Lung microvascular endothelial cell (primary cell): ENCODE measurements around the gene PNLDC1. TPM values are rescaled to one million over a fixed set of nuclear protein-coding genes. Genes with fewer than 3 reads are reported as not detected.

Source experiments
- DNase-seq, 2 donors: peaks; one replicate each; pipeline versions ENCODE4 v3.0.0 to v3.0.0-alpha.2; 2010; ENCODE audit warnings: low read depth in 2 of 2
- total RNA-seq: library from RNA; depleted of rRNA; stranded (reverse); fragments of >200 nt; gene quantifications from 2 replicates; pipeline ENCODE4 v1.2.1, GENCODE V29; 2014

Gene PNLDC1, protein sequence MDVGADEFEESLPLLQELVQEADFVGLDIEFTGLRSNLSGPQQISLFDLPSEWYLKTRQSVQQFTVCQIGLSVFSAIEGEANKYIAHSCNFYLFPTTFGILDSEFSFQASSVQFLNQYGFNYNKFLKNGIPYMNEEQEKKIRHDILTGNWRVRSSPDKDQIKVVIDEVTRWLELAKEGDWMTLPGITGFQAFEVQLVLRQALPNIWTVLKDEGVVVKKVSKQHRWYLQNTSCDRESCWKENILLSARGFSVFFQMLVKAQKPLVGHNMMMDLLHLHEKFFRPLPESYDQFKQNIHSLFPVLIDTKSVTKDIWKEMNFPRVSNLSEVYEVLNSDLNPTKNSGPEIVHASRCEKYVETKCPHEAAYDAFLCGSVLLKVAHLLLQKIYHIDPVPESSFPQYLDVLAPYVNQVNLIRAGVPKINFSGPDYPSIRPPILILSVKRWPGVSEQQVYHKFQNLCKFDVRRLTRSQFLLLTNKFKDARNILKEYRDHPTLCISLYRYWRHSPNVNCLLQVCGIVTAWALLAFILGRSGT
- not detected in 2 replicates for total RNA-seq

DNA sequence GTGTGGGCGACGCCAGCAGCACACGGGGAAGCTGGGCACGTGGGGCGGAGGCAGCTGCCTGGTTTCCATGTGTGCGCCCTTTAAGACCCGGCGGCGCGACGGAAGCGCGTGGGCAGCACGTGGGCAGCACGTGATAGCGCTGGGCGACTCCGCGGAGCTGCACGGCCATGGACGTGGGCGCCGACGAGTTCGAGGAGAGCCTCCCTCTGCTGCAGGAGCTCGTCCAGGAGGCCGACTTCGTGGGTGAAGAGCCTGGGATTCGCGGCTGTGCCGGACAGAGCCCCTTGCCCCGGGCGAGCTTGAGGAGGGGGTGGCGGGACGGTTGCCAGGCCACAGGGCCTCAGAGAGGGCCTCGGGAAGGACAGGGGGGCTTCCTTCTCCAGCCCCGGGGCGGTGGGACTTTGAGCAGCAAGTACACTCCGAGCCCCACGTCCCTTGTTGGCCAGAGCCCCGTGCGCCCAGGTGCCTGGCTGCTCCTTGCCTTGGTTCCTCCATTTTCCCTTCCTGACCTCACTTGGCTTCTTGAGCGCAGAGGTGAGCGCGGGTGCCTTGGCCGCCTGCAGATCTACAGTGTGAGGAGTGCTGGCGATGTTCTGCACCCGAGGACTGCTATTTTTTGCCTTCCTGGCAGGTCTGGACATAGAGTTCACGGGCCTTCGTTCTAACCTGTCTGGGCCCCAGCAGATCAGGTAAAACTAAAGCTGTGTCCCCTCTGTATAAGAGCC, at the start of gene PNLDC1:
PNLDC1 (plus strand) TSS at position 136 of the 725 bp plus-strand sequence; CDS start at position 168, 32 bp downstream.
- no peak for DNase-seq

- no peak for DNase-seq
Measured at GRCh38 chr6:159751448-159751847, 48.6 kb upstream of the PNLDC1 start.

GRCh38 chr6:159753081-159753872, 46.8 kb upstream of the PNLDC1 start:
- DNase-seq: no peak

DNA sequence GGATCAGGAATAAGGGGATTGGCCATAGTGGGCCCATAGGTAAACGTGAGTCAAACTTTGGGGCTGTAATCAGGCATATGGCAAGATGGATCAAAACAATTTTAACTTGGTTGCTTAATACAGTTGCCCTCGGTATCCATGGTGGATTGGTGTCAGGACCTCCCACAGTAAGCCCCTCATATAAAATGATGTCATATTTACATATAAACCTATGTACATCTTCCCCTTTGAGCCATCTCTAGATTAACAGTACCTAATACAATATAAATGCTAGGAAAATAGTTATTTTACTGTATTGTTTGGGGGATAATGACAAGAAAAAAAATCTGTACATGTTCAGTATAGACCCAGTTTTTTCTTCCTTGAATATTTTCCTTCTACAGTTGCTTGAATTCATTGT, 45.7 kb upstream of the PNLDC1 start:
- no peak for DNase-seq

GRCh38 chr6:159754959-159755914, 44.8 kb upstream of the PNLDC1 start:
- no peak for DNase-seq

DNA sequence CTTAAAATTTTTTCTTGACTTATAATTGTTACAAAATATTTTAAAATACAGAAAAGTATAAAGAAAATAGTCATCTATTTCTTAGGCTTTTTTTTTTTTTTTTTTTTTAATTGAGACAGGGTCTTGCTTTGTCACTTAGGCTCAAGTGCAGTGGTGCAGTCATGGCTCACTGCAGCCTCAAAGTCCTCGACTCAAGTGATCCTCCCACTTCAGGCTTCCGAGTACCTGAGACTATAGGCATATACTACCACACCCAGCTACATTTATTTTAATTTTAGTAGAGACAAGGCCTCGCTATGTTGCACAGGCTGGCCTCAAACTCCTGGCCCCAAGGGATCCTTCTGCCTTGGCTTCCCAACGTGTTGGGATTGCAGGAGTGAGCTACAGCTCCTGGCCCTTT, 43.6 kb upstream of the PNLDC1 start:
- DNase-seq: no peak

DNA sequence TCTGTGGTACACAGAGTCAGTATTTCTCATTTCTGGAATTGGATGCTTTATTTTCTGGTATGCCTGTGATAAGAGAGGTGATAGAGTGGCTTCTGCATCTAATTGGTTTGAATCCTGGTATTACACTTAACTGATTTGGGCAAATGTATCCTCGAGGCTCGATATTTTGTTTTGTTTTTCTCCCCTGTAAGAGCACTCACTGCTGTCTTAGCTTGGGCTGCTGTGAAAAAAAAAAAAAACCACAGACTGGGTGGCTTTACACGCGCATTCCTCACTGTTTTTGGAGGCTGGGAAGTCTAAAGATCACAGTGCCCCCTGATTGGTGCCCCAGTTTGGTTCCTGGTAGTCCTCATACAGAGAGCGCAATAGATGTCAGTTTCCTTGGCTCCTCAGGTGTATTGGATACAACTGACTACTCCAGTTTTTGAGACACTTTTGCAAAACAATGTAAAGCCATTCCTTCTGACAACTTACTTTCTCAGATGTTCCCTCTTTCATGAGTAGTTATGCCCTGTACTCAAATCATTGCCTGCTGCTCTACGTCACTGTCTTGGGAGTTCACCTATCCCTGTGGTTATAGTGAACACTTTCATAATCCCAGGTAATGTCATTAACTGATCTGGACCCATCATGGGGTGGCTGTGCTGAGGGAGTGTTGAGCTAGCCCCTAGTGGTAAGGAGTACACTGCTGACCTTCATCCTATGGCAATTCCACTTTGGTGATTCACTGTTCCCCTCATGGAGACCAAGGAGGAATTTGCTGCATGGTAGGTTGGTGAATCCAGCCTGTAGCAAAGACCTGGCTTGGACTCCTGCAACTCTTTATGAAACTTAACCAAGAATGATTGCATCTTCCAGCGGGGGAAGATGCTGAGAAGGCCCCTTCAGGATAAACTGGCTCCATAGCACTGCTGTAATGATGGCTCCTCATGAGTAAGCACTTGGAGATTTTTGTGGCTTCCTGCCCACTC, 41.8 kb upstream of the PNLDC1 start:
- peak in 1 of 2 donors; percentile 12 for DNase-seq

- DNase-seq: no peak
Measured at GRCh38 chr6:159759645-159760044, 40.4 kb upstream of the PNLDC1 start.

GRCh38 chr6:159760602-159761057, 39.4 kb upstream of the PNLDC1 start:
- peak in 1 of 2 donors; percentile 56 for DNase-seq

DNA sequence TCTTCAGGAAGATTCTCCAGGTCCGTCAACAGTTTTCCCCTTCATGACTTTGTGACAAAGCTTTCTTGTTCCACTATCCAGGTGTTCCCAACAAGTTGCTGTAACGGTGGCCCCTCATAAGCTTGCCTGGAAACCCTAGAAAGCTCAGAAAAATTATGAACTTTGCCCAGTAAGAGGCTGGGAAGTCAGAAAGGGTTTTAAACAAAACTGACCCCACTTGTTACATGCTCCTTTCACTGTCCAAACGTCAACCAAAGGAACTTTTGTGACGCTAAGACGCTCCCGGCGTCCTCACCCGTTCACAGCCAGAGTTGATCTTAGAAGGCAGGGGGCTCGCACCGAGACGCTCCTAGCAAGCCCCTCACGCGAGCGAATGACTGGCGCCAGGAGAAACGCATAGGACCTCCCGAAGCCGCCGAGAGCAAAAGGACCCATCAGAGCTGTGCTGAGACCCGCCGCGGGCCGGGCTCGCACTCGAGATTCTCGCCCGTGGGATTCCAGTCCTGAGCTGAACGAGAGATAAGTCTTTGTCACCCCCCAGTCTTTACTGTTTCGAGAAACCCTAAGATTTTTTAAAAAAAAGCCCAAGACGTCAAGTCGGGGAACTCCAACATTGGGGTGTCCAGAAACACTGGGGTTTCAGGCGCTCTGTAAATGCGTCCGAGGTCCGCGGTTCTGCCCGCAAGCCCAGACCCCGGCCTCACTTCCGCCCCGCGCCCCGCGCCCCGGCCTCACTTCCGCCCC, 38.8 kb upstream of the PNLDC1 start:
- peak; percentile 41 to 42 for DNase-seq

GRCh38 chr6:159761873-159762680, 38.0 kb upstream of the PNLDC1 start, which contains the start of gene ACAT2:
Gene ACAT2 (plus strand): TSS chr6:159762045. CDS start chr6:159762088, 43 bp downstream.
- peak; percentile 94 to 96 for DNase-seq

- DNase-seq: peak; percentile 4 to 12
Measured at GRCh38 chr6:159762681-159763293, 37.3 kb upstream of the PNLDC1 start.

- DNase-seq: peak in 1 of 2 donors; percentile 13
Measured at GRCh38 chr6:159766906-159767305, 33.2 kb upstream of the PNLDC1 start.

DNA sequence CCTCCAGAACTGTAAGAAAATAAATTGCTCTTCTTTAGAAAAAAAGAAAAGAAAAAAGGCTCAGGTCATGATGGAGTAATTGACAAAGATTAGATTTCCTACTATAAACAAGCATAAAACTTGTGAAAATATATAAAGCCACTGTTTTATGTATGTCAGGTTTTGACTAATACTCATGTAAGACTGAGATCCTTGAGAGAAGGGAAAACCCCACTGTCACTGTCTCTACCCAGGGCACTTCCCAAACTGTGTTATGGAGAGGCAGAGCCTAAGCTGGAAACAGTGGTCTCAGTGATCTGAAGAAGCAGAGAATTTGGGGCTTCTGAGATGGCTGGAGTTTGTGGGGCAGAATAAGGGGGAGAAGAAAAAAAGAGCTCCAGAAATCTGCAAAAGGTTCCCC, 30.6 kb upstream of the PNLDC1 start:
- DNase-seq: no peak

- no peak for DNase-seq
Measured at GRCh38 chr6:159772196-159772595, 27.9 kb upstream of the PNLDC1 start.

DNA sequence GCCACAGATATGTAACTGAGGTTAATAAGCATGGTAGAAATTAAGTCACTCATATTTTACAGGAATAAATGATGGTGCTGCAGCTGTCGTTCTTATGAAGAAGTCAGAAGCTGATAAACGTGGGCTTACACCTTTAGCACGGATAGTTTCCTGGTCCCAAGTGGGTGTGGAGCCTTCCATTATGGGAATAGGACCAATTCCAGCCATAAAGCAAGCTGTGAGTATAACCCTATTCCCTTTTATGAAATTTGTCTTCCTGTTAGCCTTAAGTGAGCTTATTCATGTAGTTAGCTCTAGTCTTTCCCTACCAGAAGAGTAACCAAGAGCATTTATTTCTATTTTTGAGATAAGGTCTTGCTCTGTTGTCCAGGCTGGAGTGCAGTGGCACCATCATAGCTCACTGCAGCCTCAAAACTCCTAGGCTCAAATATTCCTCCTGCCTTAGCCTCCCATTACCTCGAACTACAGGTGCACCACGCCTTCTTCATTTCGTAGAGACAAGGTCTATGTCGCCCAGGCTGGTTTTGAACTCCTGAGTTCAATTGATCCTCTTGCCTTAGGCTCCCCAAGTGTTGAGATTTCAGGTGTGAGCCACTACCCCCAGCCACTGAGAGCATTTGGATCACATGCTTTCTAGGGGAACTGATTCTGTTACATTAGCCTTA, 22.7 kb upstream of the PNLDC1 start:
- DNase-seq: no peak
